Astrocyte of the hippocampus (primary cell): Measurements from ENCODE around the gene EFHC1.
A peak's percentile ranks its signal among the peaks of the same experiment; 100 is the strongest.

Source experiments
- DNase-seq: peaks from one replicate; pipeline ENCODE4 v3.0.0; 2011; ENCODE audit warnings: low read depth, low spot score

Gene EFHC1

DNA sequence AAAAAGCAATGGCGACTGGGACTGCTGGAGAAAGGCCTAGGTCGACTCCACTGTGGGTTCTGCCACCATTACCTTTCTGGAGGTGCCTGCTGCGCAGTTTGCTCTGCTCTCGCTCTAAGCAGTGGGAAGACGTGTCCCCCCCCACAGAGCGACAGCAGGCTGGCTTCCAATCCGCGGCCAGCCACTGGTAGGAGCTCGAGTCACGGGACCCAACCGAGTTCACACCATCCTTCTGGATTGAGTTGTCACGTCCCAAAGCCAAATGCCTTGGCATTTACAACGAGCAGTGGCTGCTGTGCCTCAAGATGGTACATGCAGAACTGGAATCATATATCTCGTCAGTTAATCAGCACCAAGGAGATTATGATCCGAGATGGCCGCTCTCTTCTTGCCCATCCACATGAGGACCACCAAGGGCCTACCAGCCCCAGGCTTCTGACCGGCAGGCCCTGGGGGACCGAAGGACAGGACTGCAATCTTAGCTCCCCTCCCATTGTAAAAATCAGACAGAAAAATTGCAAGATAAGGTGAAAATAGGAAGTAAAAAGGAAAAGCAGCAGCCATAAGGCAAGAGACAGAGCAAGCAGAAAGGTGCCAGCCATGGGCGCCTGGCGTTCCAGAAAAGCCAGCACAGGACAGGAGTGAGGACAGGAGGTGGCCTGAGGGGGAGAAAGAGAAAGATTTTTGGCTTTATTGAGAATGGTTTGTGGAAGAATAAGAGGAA lies 82.3 kb downstream of the EFHC1 start:
- DNase-seq: no peak

DNA sequence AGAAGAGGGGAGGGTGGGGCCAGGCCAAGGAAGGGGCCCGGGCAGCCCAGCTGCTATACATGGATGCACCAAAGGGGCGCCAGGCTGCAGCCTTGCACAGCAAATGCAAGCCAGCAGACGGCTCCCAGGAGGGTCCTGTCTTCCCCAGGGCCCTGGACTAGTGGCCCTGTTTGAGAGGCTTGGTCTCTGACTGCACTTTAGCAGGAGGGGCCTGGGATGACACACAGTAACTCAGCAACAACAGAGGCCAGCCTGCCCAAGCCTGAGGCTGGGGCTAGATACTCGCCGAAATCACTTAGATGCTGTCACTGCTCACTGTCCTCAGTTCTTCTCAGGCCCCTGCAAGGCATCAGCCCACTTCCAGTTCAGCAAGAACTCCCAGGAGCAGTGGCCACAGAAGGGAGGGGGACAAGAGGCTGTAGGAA lies 83.2 kb downstream of the EFHC1 start:
- DNase-seq: peak; percentile 63

DNA sequence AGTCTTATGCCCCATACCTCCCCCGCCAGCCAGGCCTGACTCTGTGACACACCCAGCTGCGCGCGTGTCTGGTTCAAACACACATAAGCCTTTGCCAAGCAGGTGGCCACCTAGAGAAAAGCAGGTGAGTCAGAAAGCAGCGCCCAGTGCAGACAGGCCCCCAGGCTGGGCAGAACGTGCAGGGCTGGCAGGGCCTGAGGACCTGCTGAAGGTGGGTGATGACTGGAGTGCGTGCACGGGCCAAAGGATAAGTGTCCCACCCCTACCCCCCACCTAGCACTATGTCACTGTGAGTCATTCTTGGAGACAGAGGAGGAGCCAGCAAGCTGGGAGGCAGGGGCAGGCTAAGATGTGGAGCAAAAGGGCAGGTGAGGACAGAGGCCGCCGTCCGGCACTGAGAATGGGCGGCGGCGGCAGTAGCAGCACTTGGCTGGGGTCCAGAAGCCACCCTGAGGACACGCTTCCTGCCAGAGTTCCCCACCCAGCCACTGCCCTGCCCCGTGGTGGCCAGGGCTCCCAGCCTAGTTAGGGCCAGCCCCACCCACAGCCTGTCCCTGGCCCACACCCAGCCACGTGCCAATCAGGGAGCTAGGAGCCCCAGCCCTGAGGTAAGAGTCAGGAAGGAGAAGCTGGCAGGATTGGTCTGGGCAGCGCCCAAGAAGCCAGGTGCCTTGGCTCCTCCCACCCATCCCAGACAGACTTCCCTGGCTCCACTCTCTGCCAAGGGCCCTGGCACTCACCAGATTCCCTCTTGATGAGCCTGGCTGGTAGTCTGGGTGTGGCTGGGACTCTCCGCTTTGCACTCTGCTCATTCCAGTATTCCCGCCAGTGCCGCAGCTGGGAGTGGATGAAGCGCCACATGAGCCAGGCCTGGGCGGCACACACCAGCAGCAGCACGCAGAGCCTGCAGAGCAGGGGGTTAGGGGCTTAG lies 84.0 kb downstream of the EFHC1 start:
- DNase-seq: peak; percentile 87

DNA sequence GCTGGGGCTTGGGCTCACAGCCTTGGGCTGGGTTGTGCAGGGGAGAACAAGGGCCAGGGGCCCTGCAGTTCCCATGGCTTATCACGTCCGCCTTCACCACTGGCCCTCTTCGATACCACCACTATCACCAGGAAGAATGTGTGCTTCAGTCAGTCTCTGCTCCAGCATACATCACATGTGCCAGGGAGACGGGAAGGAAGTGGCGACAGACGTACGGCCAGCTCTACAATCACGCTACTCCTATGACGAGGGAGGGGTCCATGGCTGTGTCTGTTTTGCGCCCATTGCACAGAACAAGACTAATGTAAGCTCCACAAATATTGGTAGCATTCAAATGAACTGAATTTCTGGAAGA lies 84.6 kb downstream of the EFHC1 start:
- DNase-seq: no peak

DNA sequence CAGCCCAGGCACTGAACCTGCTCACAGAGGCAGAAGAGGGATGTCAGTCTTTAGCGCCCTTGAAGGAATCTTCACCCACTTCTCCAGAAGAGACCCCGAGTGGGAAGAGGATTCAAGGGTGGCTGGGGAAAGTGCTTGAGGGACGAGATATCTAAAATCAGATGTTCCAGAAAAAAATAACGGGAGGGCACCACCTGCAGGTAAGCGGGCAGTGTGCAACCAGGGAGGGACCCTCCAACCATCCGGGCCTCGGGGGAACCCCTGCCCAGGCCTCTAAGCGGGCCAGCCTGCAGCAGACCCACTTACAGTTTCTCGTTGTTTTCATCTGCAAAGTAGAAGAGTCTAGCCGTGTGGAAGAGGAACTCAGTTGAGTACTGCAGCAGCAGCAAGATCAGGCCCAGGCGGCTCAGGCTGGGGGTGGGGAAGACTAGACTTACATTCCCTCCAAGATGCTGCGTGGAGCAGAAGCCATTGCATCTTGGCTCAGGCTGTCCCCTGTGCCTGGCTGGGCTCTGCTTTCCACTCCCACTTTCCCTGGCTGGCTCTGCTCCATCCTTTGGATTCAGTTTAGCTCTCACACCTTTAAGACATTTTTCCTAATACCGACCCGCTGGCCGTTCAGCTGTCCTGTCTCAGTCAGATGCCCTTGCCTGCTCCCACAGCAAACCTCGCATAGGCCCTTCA lies 85.7 kb downstream of the EFHC1 start:
- no peak for DNase-seq

DNA sequence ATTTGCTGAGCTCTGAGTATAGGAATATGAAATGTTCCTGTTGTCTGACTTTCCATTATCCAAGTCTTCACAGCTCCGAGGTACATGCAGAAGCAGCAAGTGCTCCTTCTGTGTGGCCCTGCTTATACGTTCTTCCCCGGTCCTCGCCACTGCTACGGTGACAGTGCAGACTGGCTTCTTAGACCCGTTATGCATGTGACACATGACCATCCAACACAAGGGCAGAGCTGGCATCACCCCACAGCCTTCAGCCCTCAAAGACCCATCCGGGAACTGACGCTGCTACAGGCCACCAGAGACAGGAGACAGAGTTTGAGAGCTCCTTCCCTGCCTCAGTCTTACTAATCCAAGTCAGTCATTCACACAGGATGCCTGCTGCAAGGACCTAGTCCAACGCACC lies 86.3 kb downstream of the EFHC1 start:
- no peak for DNase-seq

DNA sequence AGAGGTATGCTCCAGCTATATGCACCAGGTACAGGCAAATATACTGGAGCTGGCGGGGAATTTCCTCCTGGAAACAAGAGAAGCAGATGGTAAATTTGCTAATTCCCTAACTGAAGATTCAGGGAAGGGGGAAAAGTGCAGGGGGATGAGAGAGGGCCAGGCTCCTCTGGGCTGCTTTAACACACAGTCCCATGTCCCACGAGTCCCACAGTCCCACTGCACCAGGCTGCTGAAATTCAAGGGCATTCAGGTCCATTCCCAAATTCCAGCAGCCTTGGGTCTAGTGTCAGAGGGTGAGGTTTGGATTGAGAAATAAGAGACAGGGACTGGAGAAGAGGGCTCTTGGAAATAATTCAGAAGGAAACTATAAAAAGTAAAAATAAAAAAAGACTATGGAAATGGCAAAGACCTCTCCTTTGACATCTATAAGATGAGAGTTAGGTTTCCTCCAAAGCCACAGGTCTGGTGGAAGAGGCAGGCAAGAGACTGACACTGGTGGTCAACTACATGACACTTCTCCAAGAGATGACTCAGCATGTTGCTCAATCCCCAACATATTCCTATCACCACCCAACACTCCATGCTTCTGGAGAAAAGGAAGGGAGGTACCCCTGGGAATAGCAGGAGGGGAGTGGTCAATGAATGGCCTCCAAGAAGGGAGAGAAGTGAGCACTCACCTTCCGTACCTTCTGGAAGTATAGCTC lies 87.6 kb downstream of the EFHC1 start:
- DNase-seq: no peak

DNA sequence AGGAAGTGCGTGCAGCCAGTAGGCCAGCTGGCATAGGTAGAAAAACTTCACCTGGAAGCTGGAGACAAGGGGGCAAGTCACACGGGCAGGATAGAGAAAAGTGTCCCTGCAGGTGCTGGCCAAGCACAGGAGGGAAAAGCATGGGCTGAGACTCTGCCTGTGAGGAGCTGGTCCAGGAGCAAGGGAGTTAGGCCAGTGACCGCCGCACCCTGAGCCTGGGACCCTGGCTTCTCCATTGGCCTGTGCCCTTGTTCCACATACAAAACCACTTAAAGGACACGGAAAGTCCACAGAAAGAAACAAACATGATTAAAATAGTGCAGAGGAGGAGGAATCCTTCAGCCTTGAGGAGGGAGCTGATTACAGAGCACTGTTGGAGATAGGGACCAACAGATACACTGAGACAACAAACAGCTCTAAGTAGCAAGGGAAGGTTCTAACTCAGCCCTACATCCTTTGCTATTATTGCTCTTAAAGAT lies 88.2 kb downstream of the EFHC1 start:
- no peak for DNase-seq

DNA sequence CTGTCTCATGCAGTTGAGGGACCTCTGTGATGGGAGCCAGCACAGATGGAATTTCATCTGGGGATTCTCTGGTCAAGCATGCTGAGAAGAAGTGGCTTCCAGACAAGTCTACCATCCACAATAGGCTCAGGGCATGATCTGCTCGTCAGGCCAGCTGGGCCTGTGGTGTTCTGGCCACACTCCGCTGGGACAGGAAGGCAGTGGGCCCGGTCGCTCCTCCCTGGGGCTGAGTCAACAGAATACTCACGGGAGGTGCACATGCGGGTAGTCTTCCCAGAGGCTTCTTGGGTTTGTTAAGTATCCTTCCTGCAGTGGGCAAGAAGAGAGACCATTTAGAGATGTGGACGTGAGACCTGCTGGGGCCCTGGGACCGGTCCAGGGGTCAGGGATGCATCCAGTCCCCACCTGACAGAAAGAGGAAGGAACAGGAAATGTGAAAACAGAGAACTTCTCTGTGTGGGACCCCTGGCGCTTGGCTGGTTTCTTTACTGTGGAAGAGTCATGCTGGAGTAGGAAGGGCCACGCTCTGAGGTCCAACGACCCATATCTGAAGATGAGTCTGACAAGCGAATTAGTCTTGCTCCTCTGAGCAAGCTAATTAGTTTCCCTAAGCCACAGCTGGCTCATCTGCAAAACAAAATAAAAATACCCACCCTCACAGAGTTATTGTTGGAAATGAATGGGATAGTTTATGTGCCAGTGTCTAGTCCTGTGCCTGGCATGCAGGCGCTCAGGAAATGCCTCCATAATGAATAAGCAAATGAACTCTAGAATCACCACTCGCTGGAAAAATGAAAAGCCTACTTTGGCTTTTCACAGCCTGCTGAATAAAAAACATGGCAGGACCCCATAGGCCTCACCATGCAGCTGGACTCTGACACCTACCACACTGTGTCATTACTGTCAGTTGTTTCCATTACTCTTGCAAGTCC lies 89.4 kb downstream of the EFHC1 start:
- peak; percentile 34 for DNase-seq

DNA sequence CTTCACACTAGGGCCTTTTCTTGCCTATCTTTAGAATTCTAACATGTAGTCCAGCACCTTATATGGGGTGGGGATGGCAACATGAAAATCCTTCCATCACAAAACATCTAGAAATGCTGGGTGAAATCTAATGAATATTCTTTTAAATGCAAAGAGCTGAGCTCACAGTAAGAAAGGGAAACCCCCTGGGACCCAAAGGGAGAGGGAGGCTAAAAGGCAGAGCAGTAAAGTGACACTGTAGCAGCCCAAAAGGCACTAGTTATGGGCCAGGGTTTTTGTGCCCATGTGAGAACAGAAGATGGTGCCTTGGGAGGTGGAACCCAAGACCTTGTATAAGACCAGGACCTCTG lies 90.0 kb downstream of the EFHC1 start:
- DNase-seq: no peak

DNA sequence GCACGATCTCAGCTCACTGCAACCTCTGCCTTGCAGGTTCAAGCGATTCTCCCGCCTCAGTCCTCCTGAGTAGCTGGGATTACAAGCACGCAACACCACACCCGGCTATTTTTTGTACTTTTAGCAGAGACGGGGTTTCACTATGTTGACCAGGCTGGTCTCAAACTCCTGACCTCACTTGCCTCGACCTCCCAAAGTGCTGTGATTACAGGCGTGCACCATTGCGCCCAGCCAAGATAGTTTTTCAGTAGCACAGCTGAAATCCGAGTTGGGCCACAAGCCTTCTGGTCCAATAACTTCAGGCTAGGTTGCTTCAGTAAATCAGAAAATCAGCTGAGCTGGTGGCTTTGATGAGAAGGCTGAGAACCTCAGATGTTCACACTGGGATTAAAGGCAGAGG lies 91.0 kb downstream of the EFHC1 start:
- DNase-seq: no peak

DNA sequence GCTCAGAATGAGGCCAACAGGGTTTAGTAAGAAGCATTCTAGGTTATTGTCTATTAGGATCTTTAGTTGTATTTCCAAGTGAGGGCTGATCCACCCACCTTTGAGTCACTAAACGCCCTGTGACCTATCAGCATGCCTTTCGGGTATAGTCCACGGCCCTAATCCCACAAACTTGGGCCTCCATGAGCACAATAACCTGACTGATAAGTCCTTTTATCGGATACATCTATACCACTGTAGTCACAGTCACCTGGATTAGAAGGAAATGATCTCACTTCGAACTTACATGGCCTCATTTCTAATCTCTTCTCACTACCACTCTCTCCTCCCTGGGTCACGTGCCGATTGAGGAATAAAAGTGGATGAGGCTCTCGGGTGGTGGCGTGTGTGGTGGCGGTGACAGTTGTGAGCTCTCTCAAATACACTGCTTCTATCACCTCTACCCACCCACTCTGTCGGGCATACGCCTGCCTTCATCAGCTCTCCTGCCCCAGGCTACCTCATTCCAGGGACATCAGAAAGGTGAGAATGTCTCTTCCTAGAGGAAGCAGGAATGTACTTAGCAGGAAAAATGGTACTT lies 91.5 kb downstream of the EFHC1 start:
- no peak for DNase-seq

DNA sequence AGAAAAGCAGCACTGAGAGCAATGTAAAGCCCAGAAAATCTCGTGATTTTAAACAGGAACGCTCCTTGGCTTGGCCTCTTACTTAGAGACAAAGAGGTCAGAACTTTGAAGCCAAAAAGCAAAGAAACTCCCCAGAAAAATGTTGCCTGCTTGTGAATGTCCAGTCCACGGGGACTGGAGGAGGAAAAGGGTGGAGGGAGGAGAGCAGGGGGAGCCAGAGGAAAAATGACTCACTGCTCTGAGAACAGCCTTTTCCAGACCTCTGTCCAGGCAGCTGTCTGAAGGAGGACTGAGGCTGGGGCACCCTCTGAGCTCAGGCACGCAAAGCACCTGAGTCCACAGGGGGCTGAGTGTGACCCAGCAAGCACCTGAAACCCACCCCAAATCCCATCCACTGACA lies 92.1 kb downstream of the EFHC1 start:
- DNase-seq: peak; percentile 89

DNA sequence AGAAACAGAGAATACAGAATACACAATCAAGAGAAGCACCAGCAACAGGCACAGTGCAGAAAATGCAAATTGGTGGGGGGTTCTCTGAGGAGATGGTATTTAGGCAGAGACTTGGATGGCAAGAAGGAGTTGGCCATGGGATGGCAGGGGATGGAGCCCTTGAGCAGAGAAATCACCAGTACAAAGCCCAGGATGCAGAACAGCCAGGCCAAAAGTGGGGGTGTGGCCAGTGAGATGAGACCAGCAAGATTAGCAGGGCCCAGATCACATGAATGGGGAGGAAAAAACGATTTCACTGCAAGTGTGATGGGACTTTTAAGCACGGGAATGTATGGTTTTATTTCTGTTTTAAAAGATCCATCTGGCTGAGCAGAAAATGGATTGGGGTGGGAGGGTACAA lies 93.3 kb downstream of the EFHC1 start:
- no peak for DNase-seq

DNA sequence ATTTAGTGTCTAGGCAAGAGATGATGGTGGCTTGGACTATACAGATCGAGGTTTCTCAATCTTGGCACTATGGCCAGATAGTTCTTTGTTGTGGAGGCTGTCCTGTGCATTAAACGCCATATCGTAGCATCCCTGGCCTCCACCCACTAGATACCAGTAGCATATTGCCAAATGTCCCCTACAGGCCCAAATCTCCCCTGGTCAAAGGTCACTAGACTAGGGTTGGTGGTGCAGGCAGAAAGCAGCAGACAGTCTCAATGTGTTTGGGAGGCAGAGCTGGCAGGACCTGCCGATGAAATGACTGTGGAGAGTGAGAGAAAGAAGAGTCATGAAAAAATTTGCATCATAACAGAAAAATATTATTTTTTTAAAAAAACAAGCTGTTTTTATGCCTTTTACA lies 93.8 kb downstream of the EFHC1 start:
- DNase-seq: no peak

DNA sequence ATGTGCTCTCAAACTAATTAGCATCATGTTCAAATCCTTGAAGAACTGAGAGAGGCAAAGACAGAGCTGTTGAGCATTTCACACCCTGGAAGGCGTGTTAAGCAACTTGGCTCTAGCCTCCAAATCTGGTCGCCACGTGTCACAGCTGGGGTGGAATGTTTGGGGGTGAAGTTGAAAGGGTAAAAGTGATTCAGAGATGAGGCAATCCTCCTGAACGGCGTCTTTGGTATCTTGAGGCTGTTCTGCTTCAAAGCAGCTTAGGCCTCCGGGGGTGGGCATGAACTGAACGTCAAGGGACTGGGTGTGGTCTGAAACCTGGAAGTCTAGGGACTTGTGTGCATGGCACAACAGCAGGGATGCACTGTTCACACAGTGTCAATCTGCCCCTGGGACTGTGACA lies 94.4 kb downstream of the EFHC1 start:
- DNase-seq: no peak

DNA sequence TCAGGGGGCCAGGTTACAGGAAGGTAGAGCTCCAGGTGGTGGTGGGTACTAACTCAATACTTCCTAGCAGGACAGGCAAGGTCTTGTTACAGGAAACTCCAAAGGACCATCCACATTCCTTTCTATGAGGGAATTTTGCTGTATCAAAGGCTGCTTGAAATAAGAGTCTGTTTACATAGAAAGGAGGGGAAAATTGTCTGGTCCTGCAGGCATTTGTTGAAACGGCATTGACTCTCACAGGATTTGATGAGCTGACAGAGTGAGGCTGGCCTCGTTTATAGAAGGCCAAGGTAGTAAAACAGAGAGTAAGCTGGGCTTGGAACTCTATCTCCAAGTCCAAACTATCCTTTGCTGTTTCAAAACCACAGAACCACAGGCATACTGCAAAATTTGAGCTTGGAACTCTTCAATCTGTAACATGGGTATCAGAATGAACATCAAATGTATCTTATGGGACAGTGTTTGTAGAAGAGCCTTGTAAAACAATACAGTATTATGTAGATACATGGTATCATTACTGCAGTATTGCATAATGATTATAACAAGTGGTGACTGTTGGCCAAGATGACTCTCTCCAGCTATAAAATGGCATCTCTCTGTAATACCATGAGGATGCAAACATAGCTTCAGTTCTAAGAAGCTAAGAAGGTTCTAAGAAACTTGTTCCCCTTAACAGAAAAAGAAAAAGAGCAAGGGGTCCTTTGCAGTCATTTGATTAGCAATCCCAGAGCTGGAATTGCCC lies 95.2 kb downstream of the EFHC1 start:
- DNase-seq: no peak

DNA sequence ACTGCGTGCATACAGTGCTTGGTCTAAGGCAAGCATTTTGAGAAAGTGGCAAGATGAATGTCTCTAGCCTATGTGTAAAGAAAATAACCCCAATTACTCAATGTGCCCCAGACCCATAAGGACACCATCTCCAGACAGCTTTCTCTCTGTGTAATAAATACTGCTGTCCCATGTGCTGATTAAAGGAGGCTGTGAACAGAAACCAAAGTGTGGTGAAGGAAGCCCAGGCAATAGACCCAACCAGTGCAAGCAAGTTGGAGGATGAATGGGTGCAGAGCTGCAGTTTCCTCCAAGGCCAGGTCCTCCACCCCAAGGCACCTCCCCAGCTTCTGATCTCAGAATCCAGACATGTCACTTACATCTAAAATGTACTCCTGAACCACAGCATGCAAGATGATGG lies 96.1 kb downstream of the EFHC1 start:
- no peak for DNase-seq

DNA sequence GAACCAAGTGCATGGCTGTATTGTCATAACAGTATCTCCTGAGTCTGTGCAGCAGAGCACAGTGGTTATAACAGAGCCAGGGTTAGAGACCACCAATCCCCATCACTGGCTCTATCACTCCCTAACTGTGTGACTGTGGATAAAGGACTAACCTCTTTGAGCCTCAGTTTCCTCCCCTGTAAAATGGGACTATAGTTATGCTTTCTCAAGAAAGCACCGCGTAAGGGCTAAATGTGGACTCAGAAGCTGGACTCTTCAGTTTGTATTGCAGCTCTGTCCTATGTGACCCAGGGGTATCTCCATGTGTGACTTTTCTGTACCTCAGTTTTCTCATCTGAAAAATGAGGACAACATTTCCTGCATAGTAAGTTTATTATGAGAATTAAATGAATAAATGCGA lies 96.8 kb downstream of the EFHC1 start:
- DNase-seq: no peak
